SK-N-SH treated with all-trans-retinoic acid at 6 μM for 48 hours (cell line): ENCODE data around the gene CITED2.
"Not testable (repeated sequence)": the region's sequence is repeated elsewhere in the genome, so short reads cannot be mapped to it uniquely, and the experiment has no call there.

ENCODE experiments used
- ATAC-seq: fragments of 200-7000 bp; cut with Tn5 transposase; 3 replicates; pipeline ENCODE4 v1.9.1; 2020; ENCODE audit warnings: mild to moderate bottlenecking, moderate library complexity
- ARNTL ChIP-seq: fragments of 450-650 bp; formaldehyde crosslinking; IDR thresholded peaks from 2 replicates; pipeline ENCODE4 v1.5.0; 2020; ENCODE audit warnings: low read depth, mild to moderate bottlenecking, moderate library complexity, borderline replicate concordance
- BACH2 ChIP-seq: fragments of 250-450 bp; sonication (Bioruptor Pico); IDR thresholded peaks from 2 replicates; pipeline ENCODE4 v1.9.0; 2021; ENCODE audit warnings: mild to moderate bottlenecking, borderline replicate concordance
- CREB5 ChIP-seq: fragments of 250-450 bp; sonication (Bioruptor Pico); IDR thresholded peaks from 2 replicates; pipeline ENCODE4 v1.5.1; 2020; ENCODE audit warnings: low read depth, mild to moderate bottlenecking, moderate library complexity
- CSDC2 ChIP-seq: fragments of 250-450 bp; sonication (Bioruptor Pico); IDR thresholded peaks from 2 replicates; pipeline ENCODE4 v1.5.0; 2020; ENCODE audit warnings: mild to moderate bottlenecking, moderate library complexity
- CSRNP3 ChIP-seq: fragments of 250-450 bp; sonication (Bioruptor Pico); IDR thresholded peaks from 2 replicates; pipeline ENCODE4 v1.5.1; 2021; ENCODE audit warnings: mild to moderate bottlenecking, moderate library complexity
- ESRRG ChIP-seq: fragments of 250-450 bp; sonication (Bioruptor Pico); IDR thresholded peaks from 2 replicates; pipeline ENCODE4 v1.6.1; 2021; ENCODE audit warnings: mild to moderate bottlenecking
- GLIS3 ChIP-seq: fragments of 250-450 bp; sonication (Bioruptor Pico); IDR thresholded peaks from 2 replicates; pipeline ENCODE4 v1.5.0; 2020; ENCODE audit warnings: mild to moderate bottlenecking, moderate library complexity
- ISL1 ChIP-seq: fragments of 250-450 bp; sonication (Bioruptor Pico); IDR thresholded peaks from 2 replicates; pipeline ENCODE4 v2.1.2; 2022; ENCODE audit warnings: mild to moderate bottlenecking, moderate library complexity
- OSR1 ChIP-seq: fragments of 250-450 bp; sonication (Bioruptor Pico); IDR thresholded peaks from 2 replicates; pipeline ENCODE4 v1.8.0; 2022; ENCODE audit warnings: moderate library complexity, mild to moderate bottlenecking, inconsistent platforms
- POU6F1 ChIP-seq: fragments of 250-450 bp; sonication (Bioruptor Pico); IDR thresholded peaks from 2 replicates; pipeline ENCODE4 v1.8.0; 2021; ENCODE audit warnings: low read depth, mild to moderate bottlenecking, moderate library complexity, borderline replicate concordance
- PPARA ChIP-seq: fragments of 250-450 bp; sonication (Bioruptor Pico); IDR thresholded peaks from 2 replicates; pipeline ENCODE4 v1.5.0; 2020; ENCODE audit warnings: mild to moderate bottlenecking, borderline replicate concordance
- RARB ChIP-seq: fragments of 250-450 bp; sonication (Bioruptor Pico); IDR thresholded peaks from 2 replicates; pipeline ENCODE4 v1.8.0; 2021; ENCODE audit warnings: mild to moderate bottlenecking, moderate library complexity
- SNAI2 ChIP-seq: fragments of 250-450 bp; sonication (Bioruptor Pico); IDR thresholded peaks from 2 replicates; pipeline ENCODE4 v1.5.0; 2020; ENCODE audit warnings: mild to moderate bottlenecking, moderate library complexity
- TCF4 ChIP-seq: fragments of 250-450 bp; sonication (Bioruptor Pico); IDR thresholded peaks from 2 replicates; pipeline ENCODE4 v1.8.0; 2021; ENCODE audit warnings: mild to moderate bottlenecking, moderate library complexity, borderline replicate concordance
- TOX ChIP-seq: fragments of 250-450 bp; sonication (Bioruptor Pico); IDR thresholded peaks from 2 replicates; pipeline ENCODE4 v1.8.0; 2021; ENCODE audit warnings: mild to moderate bottlenecking, moderate library complexity, borderline replicate concordance
- TSHZ2 ChIP-seq: fragments of 250-450 bp; sonication (Bioruptor Pico); IDR thresholded peaks from 2 replicates; pipeline ENCODE4 v1.5.0; 2020; ENCODE audit warnings: mild to moderate bottlenecking, moderate library complexity
- ZC3H10 ChIP-seq: fragments of 250-450 bp; sonication (Bioruptor Pico); IDR thresholded peaks from 2 replicates; pipeline ENCODE4 v1.5.1; 2021; ENCODE audit warnings: mild to moderate bottlenecking, moderate library complexity
- ZFP3 ChIP-seq: fragments of 250-450 bp; sonication (Bioruptor Pico); IDR thresholded peaks from 2 replicates; pipeline ENCODE4 v1.5.0; 2020; ENCODE audit warnings: mild to moderate bottlenecking, moderate library complexity
- ZFP30 ChIP-seq: fragments of 450-650 bp; formaldehyde crosslinking; IDR thresholded peaks from 2 replicates; pipeline ENCODE4 v1.5.0; 2022; ENCODE audit warnings: mild to moderate bottlenecking, moderate library complexity
- ZNF565 ChIP-seq: fragments of 450-650 bp; formaldehyde crosslinking; conservative IDR thresholded peaks from 2 replicates; pipeline ENCODE4 v1.5.0; 2020; ENCODE audit warnings: low read depth, mild to moderate bottlenecking, moderate library complexity
- ZNF8 ChIP-seq: fragments of 450-650 bp; formaldehyde crosslinking; IDR thresholded peaks from 2 replicates; pipeline ENCODE4 v1.5.0; 2020; ENCODE audit warnings: mild to moderate bottlenecking, moderate library complexity

Gene CITED2

GRCh38 chr6:139415365-139415764 lies 40.9 kb upstream of the CITED2 start:
- no peak for ATAC-seq
- TF ChIP-seq GLIS3 (CRISPR knock-in tag) = no peak
- TF ChIP-seq CSRNP3 (CRISPR knock-in tag) = no peak
- TF ChIP-seq SNAI2 (CRISPR knock-in tag) = no peak
- no peak for TF ChIP-seq ARNTL (CRISPR knock-in tag)
- no peak for TF ChIP-seq ZC3H10
- no peak for TF ChIP-seq POU6F1 (CRISPR knock-in tag)
- TF ChIP-seq TOX = no peak
- TF ChIP-seq ZNF8 (CRISPR knock-in tag) = no peak
- no peak for TF ChIP-seq PPARA (CRISPR knock-in tag)
- no peak for TF ChIP-seq RARB (CRISPR knock-in tag)
- TF ChIP-seq TCF4 = no peak
- TF ChIP-seq ISL1 (CRISPR knock-in tag) = no peak
- no peak for TF ChIP-seq ZNF565 (CRISPR knock-in tag)
- no peak for TF ChIP-seq ZFP30 (CRISPR knock-in tag)
- no peak for TF ChIP-seq BACH2 (CRISPR knock-in tag)

- ATAC-seq = not testable (repeated sequence)
These were observed 37.7 kb upstream of the CITED2 start for GRCh38 chr6:139412103-139412502.

GRCh38 chr6:139409026-139409425 lies 34.6 kb upstream of the CITED2 start:
- TF ChIP-seq ZC3H10 (no peak), ISL1 (CRISPR knock-in tag) (no peak), ESRRG (CRISPR knock-in tag) (no peak), ZFP30 (CRISPR knock-in tag) (no peak), GLIS3 (CRISPR knock-in tag) (no peak), POU6F1 (CRISPR knock-in tag) (no peak), RARB (CRISPR knock-in tag) (no peak), BACH2 (CRISPR knock-in tag) (no peak), OSR1 (no peak), TCF4 (no peak), CSRNP3 (CRISPR knock-in tag) (no peak), ZFP3 (CRISPR knock-in tag) (no peak), PPARA (CRISPR knock-in tag) (no peak), ZNF565 (CRISPR knock-in tag) (no peak), TSHZ2 (CRISPR knock-in tag) (no peak), CREB5 (CRISPR knock-in tag) (no peak), CSDC2 (CRISPR knock-in tag) (no peak), TOX (no peak)

More at GRCh38 chr6:139409026-139409425, 34.6 kb upstream of the CITED2 start:
- no peak for ATAC-seq
